Effector memory CD8-positive, alpha-beta T cell (primary cell): ENCODE measurements around the gene SYPL2.
"Not testable (repeated sequence)": the region's sequence is repeated elsewhere in the genome, so short reads cannot be mapped to it uniquely, and the experiment has no call there.

Experiments used
- ATAC-seq: fragments of 150-1000 bp; cut with Tn5 transposase; replicated peaks from 2 replicates; pipeline ENCODE4 v1.10.0; 2021; ENCODE audit warnings: mild to moderate bottlenecking, moderate library complexity
- DNase-seq, 3 experiments: peaks; one replicate each; pipeline ENCODE4 v3.0.0; 2021
- H3K27ac Mint-ChIP-seq, 2 donors: one replicate each; pipeline ENCODE4 v1.8.0; 2022; ENCODE audit warnings: mild to moderate bottlenecking in 2 of 2, mixed read lengths in 2 of 2, moderate library complexity in 2 of 2
- H3K27me3 Mint-ChIP-seq, 2 donors: one replicate each; pipeline ENCODE4 v1.8.0; 2022; ENCODE audit warnings: mixed read lengths in 2 of 2
- H3K36me3 Mint-ChIP-seq: one replicate; pipeline ENCODE4 v1.8.0; 2022; ENCODE audit warnings: mild to moderate bottlenecking, moderate library complexity, mixed read lengths; ENCODE audit not compliant: insufficient read depth
- H3K4me1 Mint-ChIP-seq, 2 donors: one replicate each; pipeline ENCODE4 v1.8.0; 2022; ENCODE audit warnings: low read depth in 2 of 2, mixed read lengths in 2 of 2
- H3K4me3 Mint-ChIP-seq, 2 donors: one replicate each; pipeline ENCODE4 v1.8.0; 2022; ENCODE audit warnings: mild to moderate bottlenecking in 2 of 2, mixed read lengths in 2 of 2, moderate library complexity in 2 of 2
- H3K9me3 Mint-ChIP-seq, 2 donors: one replicate each; pipeline ENCODE4 v1.8.0; 2022; ENCODE audit warnings: mixed read lengths in 2 of 2

SYPL2 gene

DNA sequence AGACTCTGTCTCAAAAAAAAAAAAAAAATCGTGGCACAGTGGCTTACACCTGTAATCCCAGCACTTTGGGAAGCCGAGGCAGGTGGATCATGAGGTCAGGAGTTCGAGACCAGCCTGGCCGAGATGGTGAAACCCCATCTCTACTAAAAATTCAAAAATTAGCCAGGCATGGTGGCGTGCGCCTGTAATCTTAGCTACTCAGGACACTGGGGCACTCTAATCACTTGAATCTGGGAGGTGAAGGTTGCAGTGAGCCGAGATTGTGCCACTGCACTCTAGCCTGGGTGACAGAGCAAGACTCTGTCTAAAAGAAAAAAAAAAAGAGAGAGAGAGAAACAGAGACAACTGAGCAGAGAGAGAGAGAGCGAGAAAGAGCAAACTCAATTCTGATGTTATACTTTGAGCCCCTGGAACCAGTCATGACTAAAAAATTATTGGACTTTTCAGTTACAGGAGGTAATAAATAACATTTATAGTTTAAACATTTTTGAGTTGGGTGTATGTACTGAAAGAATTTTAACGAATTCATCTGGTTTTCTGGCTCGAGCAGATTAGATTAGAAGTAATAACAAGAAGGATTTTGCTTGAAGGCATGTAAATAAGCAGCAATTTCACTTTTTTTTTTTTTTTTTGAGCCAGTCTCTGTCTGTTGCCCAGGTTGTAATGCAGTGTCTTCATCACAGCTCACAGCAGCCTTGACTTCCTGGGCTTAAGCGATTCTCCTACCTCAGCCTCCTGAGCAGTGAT lies 20.2 kb upstream of the SYPL2 start:
- not testable (repeated sequence) for H3K36me3 Mint-ChIP-seq, ATAC-seq, H3K4me3 Mint-ChIP-seq, H3K9me3 Mint-ChIP-seq, DNase-seq, H3K4me1 Mint-ChIP-seq, H3K27ac Mint-ChIP-seq
- peaks cover 33 to 46% of the 10 kb centered on the region in 2 donors for H3K27me3 Mint-ChIP-seq

DNA sequence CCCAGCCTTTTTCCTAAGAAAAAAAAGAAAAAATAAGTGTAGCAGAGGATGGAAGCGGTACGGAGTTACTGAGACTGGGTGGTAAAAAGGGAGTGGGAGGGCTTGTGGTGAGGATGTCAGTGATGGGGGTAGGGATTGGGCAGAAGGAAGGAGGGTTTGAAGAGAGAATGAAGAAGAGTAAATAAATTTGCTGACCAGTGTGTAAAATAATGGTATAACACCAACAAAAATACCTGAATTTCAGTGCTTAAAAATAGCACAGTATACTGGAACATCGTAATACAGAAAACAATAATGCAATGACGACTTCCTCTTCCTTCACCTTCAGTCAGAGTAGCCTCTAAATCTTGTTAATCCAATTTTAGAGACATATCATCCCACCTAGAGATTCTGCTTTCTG lies 18.8 kb upstream of the SYPL2 start:
- Mint-ChIP-seq H3K4me1 (no peaks in the 10 kb centered on the region), H3K36me3 (peaks cover 8% of the 10 kb centered on the region), H3K9me3 (no peaks in the 10 kb centered on the region), H3K27ac (no peak overlapping the region), H3K4me3 (no peak overlapping the region), H3K27me3 (peaks cover 41 to 59% of the 10 kb centered on the region in 2 donors)
- no peak for ATAC-seq
- DNase-seq, result no peak

DNA sequence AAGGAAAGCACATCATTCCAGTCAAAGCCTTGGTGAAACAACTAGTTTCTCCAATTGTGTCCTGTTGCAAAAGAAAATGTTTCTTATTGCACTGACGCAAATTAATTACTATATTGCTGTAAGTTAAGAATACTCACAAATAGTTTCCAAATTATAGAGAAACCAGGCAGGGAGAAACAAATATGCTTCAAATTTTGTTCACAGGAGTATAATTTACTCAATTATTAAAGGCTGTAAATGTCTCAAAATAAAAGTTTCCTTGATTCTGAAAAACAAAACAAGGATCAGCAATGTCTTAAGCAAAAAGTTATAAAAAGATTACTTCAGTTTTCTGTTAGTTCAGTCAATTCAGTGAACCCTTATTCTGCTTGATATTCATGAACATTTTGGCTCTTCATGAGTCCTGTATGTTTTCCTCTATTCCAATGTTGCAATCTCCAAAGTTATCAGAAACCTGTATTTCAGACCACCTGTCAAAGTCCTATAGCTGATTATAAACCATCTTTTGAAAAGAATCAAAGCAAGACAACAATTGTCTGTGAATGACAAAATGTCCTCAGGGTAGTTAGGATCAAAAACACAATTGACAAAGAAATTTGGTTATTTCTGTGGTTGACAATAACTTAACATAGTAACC lies 11.7 kb upstream of the SYPL2 start:
- Mint-ChIP-seq H3K4me3 (no peak overlapping the region), H3K27ac (no peak overlapping the region), H3K9me3 (no peaks in the 10 kb centered on the region), H3K36me3 (peaks cover under 1% of the 10 kb centered on the region), H3K4me1 (no peaks in the 10 kb centered on the region), H3K27me3 (peaks cover 45 to 54% of the 10 kb centered on the region in 2 donors)
- no peak for DNase-seq
- no peak for ATAC-seq

DNA sequence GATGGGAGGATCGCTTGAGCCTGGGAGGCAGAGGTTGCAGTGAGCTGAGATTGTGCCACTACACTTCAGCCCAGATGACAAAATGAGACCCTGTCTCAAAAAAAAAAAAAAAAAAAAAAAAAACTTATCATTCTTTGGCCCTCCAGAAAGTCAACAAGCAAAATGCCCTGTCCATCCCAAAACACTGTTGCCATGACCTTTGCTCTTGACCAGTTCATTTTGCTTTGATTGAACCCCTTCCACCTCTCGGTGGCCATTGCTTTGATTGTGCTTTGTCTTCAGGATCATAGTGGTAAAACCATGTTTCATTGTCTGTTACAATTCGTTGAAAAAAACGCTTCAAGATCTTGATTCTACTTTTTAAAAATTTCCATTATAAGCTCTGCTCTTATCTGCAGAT lies 8.5 kb upstream of the SYPL2 start:
- Mint-ChIP-seq H3K4me3 (no peak overlapping the region), H3K27me3 (peaks cover 41 to 45% of the 10 kb centered on the region in 2 donors), H3K36me3 (no peaks in the 10 kb centered on the region), H3K4me1 (no peaks in the 10 kb centered on the region), H3K9me3 (no peaks in the 10 kb centered on the region), H3K27ac (no peak overlapping the region)
- no peak for DNase-seq
- ATAC-seq, result no peak

DNA sequence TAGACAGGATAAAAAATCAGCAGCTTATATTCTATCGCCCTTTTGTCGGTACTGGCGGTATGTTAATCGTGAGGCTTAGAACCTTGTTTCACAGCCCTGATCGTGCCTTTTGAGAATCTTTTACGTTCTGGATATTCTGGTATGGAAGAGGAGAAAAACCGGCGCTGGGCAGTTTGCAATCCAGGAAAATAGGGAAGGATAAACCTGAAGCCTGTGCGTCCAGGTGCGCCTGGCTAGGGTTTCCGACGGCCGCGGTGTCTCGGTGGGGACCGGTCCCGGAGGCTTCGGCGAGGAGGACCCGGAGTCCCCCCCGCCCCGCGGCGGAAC lies 258 bp upstream of the SYPL2 start:
- ATAC-seq (no peak), DNase-seq (no peak)
- H3K27me3 Mint-ChIP-seq, result peaks cover 83 to 89% of the 10 kb centered on the region in 2 donors
- H3K4me3 Mint-ChIP-seq, result peak overlapping the region; percentile 58 to 60
- no peaks in the 10 kb centered on the region for H3K36me3 Mint-ChIP-seq
- peaks cover 0 to 2% of the 10 kb centered on the region in 2 donors for H3K4me1 Mint-ChIP-seq
- no peak overlapping the region for H3K27ac Mint-ChIP-seq
- no peaks in the 10 kb centered on the region for H3K9me3 Mint-ChIP-seq

DNA sequence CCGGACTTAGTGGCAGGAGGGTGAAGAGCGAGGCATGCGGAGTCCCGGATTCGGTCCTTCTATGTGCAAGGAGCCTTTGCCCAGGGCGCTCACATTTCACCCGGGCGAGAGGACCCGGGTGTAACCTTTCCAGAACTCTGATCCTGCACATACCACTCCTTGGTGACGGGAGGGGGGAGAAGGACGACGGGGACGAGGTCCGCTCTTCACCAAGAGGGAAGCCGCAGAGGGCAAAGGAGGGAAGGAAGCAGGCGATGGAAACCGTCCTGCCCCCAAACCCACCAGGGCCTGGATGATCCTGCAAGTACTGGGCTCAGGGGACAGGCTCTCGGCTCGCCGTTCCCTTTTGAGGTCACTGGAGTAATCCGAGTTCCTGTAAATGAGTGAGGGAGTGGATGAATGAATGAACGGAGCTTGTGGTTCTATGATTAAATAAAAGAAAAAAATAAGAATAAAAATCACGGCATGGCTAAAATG lies 993 bp downstream of the SYPL2 start:
- DNase-seq (no peak), ATAC-seq (no peak)
- H3K4me3 Mint-ChIP-seq, result peak overlapping the region; percentile 54 to 58
- peaks cover 0 to 2% of the 10 kb centered on the region in 2 donors for H3K4me1 Mint-ChIP-seq
- no peak overlapping the region for H3K27ac Mint-ChIP-seq
- no peaks in the 10 kb centered on the region for H3K36me3 Mint-ChIP-seq
- no peaks in the 10 kb centered on the region for H3K9me3 Mint-ChIP-seq
- peaks cover 78 to 89% of the 10 kb centered on the region in 2 donors for H3K27me3 Mint-ChIP-seq

DNA sequence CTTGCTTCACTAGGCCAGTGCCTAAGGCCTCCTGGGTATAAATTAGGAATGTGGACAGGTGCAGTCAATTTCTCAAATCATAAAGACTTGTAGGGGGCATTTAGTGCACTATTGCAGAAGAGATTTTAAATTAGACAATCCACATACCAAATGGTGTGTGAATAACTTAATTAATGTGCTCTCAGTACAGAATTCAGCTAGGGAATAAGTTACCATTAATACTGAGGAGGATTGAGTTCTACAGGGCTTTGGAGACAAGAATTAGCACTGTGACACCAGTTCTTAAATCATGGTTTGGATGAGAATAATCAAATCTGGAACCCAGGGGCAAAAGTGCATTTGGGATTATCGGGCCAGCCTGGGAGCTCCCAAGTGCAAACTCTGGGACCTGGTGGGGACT lies 1.7 kb downstream of the SYPL2 start:
- Mint-ChIP-seq H3K27ac (no peak overlapping the region), H3K4me3 (peak overlapping the region in 1 of 2 donors; percentile 58), H3K4me1 (peaks cover 0 to 2% of the 10 kb centered on the region in 2 donors), H3K36me3 (no peaks in the 10 kb centered on the region), H3K9me3 (no peaks in the 10 kb centered on the region), H3K27me3 (peaks cover 78 to 89% of the 10 kb centered on the region in 2 donors)
- no peak for ATAC-seq
- DNase-seq, result no peak

DNA sequence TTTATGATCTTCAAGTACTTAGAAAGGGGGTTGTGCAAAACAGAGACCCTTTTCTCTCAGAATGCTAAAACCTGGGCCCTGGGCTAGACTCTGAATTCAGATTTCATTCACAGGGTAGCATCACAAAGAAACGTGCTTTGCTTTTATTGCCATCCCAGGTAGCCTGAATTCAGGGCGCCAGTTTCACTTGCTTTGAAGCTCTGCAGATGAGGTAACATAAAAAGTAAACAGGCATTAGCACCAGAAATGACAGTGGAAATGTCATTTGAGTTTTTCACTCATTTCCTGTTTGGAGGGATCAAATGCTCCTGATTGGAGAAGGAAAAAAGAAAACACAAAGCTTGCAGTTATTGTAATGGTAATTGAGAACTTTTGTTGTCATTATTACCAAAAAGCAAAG lies 2.6 kb downstream of the SYPL2 start:
- H3K4me1 Mint-ChIP-seq, result peaks cover 0 to 2% of the 10 kb centered on the region in 2 donors
- H3K27me3 Mint-ChIP-seq, result peaks cover 80 to 91% of the 10 kb centered on the region in 2 donors
- DNase-seq (no peak), ATAC-seq (no peak)
- no peak overlapping the region for H3K4me3 Mint-ChIP-seq
- no peaks in the 10 kb centered on the region for H3K36me3 Mint-ChIP-seq
- H3K9me3 Mint-ChIP-seq, result no peaks in the 10 kb centered on the region
- no peak overlapping the region for H3K27ac Mint-ChIP-seq

DNA sequence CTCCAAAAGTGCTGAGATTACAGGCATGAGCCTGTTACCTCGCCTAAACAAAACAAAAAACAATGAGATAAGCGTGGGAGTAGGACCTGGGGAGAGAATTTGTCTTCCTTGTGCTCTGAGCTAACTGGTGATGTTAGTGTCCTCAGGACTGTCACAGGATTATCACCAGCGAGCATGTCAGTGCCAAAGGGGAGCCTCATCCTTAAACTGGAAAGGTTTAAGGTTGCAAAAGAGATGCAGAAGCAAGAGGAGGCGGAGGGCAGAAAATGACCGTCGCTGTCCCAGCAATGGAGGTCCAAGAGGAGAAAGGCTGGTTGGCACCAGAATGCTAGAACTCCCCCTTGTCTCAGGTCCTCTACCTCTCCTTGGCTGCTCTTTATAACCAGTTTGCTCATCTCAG lies 3.9 kb downstream of the SYPL2 start:
- H3K36me3 Mint-ChIP-seq, result no peaks in the 10 kb centered on the region
- H3K4me1 Mint-ChIP-seq, result peaks cover 0 to 2% of the 10 kb centered on the region in 2 donors
- H3K27ac Mint-ChIP-seq, result no peak overlapping the region
- H3K9me3 Mint-ChIP-seq, result no peaks in the 10 kb centered on the region
- DNase-seq (no peak), ATAC-seq (no peak)
- peaks cover 73 to 89% of the 10 kb centered on the region in 2 donors for H3K27me3 Mint-ChIP-seq
- H3K4me3 Mint-ChIP-seq, result no peak overlapping the region

DNA sequence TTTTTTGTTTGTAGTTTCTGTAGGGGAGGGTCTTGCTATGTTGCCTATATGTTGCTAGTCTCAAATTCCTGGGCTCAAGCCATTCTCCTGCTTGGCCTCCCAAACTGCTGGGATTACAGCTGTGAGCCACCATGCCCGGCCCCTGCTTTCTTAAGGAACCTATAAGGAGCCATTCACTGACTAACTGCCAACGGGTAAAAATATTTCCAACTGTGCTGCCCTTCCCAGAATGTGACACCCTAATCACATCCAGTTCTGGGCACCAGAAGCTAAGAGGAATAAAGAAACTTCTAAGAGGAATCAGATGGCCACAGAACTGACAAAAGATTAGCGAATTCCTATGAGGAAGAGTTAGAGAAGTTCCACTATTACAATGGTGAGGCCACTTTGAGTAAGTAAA lies 6.4 kb downstream of the SYPL2 start:
- DNase-seq (no peak), ATAC-seq (no peak)
- no peaks in the 10 kb centered on the region for H3K36me3 Mint-ChIP-seq
- no peaks in the 10 kb centered on the region for H3K4me1 Mint-ChIP-seq
- H3K27ac Mint-ChIP-seq, result no peak overlapping the region
- H3K4me3 Mint-ChIP-seq, result no peak overlapping the region
- H3K9me3 Mint-ChIP-seq, result no peaks in the 10 kb centered on the region
- H3K27me3 Mint-ChIP-seq, result peaks cover 82 to 95% of the 10 kb centered on the region in 2 donors

DNA sequence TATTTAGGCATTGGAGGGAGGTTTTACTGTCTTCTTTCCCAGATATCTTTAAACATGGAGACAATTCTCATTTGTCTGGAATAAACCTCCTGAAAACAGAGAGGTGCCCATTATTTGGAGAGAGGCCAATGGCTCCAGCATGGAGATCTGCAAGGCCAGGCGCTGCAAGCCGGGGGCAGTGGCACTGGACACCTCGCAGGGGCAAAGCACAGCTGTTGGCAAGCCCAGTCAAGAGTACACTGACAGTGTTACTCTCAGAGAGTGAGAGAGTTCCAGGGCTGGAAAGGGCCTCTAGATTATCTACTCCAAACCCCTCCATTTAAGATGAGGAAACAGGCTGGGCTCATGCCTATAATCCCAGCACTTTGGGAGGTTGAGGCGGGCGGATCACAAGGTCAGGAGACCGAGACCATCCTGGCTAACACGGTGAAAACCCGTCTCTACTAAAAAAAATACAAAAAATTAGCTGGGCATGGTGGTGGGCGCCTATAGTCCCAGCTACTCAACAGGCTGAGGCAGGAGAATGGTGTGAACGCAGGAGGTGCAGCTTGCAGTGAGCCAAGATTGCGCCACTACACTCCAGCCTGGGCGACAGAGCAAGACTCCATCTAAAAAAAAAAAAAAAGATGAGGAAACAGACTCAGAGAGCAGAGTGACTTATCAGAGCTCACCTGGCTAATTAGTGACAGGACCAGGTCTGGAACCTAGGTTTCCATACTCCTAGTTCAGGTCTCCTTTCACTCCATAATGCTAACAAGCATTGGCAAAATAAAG lies 7.1 kb downstream of the SYPL2 start:
- not testable (repeated sequence) for H3K4me1 Mint-ChIP-seq, H3K9me3 Mint-ChIP-seq, H3K36me3 Mint-ChIP-seq, H3K4me3 Mint-ChIP-seq, DNase-seq, H3K27ac Mint-ChIP-seq, ATAC-seq
- peaks cover 82 to 95% of the 10 kb centered on the region in 2 donors for H3K27me3 Mint-ChIP-seq

DNA sequence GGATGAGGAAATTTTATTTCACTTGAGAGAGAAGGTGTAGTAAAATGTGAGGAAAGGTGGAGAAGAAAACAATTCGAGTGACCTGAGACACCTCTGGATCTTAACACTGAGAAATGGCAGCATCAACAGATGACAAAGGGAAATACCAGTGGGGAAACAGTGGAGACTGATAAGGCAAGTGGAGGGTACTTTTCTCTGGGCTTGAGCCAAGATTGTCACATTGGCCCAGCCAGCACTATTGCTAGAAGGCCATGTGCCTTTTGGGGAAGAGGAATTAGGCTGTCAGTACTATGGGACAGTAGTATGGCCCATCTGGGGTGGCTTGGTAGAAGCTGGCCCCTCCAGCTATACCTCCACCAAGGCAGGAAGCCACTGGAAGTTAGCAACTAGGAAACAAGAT lies 8.4 kb downstream of the SYPL2 start:
- H3K27me3 Mint-ChIP-seq, result peaks cover 81 to 98% of the 10 kb centered on the region in 2 donors
- H3K36me3 Mint-ChIP-seq, result no peaks in the 10 kb centered on the region
- DNase-seq (no peak), ATAC-seq (no peak)
- no peak overlapping the region for H3K4me3 Mint-ChIP-seq
- H3K4me1 Mint-ChIP-seq, result peaks cover 0 to 4% of the 10 kb centered on the region in 2 donors
- no peak overlapping the region for H3K27ac Mint-ChIP-seq
- H3K9me3 Mint-ChIP-seq, result no peaks in the 10 kb centered on the region

DNA sequence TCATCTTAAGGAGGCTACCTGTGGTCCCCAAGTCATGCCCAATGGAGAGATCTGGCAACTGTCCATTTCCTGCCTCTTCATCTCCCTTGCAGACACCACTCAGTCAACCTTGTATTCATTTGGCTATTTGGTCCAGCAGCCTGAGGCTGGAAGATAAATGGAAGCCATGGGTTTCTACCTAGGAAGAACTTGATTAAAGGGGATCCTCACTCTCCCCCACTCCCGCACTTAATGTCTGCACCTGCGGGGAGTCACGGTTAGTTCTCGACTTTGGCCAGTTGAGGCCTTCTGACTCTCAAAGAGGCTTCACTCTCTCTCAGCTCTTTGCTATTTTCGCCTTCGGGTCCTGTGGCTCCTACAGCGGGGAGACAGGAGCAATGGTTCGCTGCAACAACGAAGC lies 8.9 kb downstream of the SYPL2 start:
- H3K27me3 Mint-ChIP-seq, result peaks cover 77 to 98% of the 10 kb centered on the region in 2 donors
- H3K27ac Mint-ChIP-seq, result no peak overlapping the region
- H3K4me3 Mint-ChIP-seq, result no peak overlapping the region
- no peaks in the 10 kb centered on the region for H3K36me3 Mint-ChIP-seq
- no peak for DNase-seq
- H3K9me3 Mint-ChIP-seq, result no peaks in the 10 kb centered on the region
- ATAC-seq, result no peak
- H3K4me1 Mint-ChIP-seq, result peaks cover 0 to 4% of the 10 kb centered on the region in 2 donors
